Neutrophil (primary cell): ENCODE data around the gene ARHGAP32.
"Not testable (repeated sequence)": the region's sequence is repeated elsewhere in the genome, so short reads cannot be mapped to it uniquely, and the experiment has no call there.

Experiments used
- H3K27ac ChIP-seq: fragments of 200-600 bp; sonication (generic); 2 replicates; pipeline ENCODE4 v1.5.1; 2016; ENCODE audit warnings: mild to moderate bottlenecking, moderate library complexity
- H3K27me3 ChIP-seq: fragments of 200-600 bp; sonication (generic); 2 replicates; pipeline ENCODE4 v1.6.0; 2016; ENCODE audit warnings: mild to moderate bottlenecking
- H3K36me3 ChIP-seq: fragments of 200-600 bp; sonication (generic); 2 replicates; pipeline ENCODE4 v1.5.1; 2017
- H3K4me1 ChIP-seq, 2 experiments: fragments of 200-600 bp in 1 of 2; sonication (generic) in 1 of 2; 1 replicate in 1 of 2; 2 replicates in 1 of 2; pipeline versions ENCODE4 v1.5.1 to v1.6.1; 2013 to 2016; ENCODE audit warnings: low read depth in 1 of 2, low read length in 1 of 2, mild to moderate bottlenecking in 1 of 2, moderate library complexity in 1 of 2; ENCODE audit not compliant: control insufficient read depth in 1 of 2, insufficient read depth in 1 of 2
- H3K4me3 ChIP-seq, 2 experiments: fragments of 200-600 bp in 1 of 2; sonication (generic) in 1 of 2; 1 replicate in 1 of 2; 2 replicates in 1 of 2; pipeline ENCODE4 v1.5.1; 2013 to 2016; ENCODE audit warnings: low read depth in 1 of 2, low read length in 1 of 2, mild to moderate bottlenecking in 1 of 2, moderate library complexity in 1 of 2
- H3K9me3 ChIP-seq: fragments of 200-600 bp; sonication (generic); 2 replicates; pipeline ENCODE4 v1.5.1; 2016
- TF ChIP-seq, protein P1 (sequence below): fragments of 200-600 bp; sonication (generic); IDR thresholded peaks from 2 replicates; pipeline ENCODE4 v1.5.1; 2016; ENCODE audit warnings: antibody characterized with exemption

The ARHGAP32 gene

GRCh38 chr11:129018126-129018525 is 174.0 kb downstream of the ARHGAP32 start:
- Histone ChIP-seq H3K36me3 (no peaks in the 10 kb centered on the region), H3K9me3 (no peaks in the 10 kb centered on the region), H3K4me1 (no peaks in the 10 kb centered on the region), H3K27ac (no peak overlapping the region), H3K27me3 (no peaks in the 10 kb centered on the region), H3K4me3 (no peak overlapping the region)
- TF ChIP-seq, protein P1, sequence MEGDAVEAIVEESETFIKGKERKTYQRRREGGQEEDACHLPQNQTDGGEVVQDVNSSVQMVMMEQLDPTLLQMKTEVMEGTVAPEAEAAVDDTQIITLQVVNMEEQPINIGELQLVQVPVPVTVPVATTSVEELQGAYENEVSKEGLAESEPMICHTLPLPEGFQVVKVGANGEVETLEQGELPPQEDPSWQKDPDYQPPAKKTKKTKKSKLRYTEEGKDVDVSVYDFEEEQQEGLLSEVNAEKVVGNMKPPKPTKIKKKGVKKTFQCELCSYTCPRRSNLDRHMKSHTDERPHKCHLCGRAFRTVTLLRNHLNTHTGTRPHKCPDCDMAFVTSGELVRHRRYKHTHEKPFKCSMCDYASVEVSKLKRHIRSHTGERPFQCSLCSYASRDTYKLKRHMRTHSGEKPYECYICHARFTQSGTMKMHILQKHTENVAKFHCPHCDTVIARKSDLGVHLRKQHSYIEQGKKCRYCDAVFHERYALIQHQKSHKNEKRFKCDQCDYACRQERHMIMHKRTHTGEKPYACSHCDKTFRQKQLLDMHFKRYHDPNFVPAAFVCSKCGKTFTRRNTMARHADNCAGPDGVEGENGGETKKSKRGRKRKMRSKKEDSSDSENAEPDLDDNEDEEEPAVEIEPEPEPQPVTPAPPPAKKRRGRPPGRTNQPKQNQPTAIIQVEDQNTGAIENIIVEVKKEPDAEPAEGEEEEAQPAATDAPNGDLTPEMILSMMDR: no peak

DNA sequence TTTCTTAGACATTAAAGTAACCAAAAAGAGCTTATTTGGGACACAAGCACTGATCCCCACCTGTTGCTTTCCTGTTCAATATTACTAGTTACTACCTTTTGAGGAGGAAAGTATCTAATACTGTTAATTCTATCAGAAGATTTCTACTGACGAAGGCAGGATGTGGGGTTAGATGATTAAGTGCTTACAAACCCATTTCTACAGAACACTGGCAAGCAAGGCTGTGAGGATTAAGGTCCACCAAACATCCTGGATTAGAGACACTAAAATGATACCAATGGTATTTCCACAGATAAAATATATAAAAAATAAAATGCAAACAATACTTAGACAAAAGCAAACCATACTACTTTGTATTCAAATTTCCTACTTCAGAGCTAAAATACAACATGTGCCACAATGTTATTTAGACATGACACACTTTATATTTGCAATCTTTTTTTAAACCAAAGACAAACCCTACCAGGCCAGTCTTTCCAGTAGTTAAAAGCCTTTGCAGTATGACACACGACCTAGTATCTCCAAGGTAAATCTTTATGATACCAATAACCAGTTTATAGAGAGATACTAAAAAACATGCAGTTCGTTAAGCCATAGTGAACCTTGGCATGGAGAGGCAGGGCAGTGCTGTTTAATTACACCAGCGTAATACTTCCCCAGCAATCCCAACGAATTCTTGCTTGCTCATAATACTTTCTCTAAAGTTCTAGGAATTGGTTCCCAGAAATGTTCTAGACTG is 178.2 kb downstream of the ARHGAP32 start:
- Histone ChIP-seq H3K4me3 (no peak overlapping the region), H3K27ac (no peak overlapping the region), H3K4me1 (no peaks in the 10 kb centered on the region), H3K27me3 (no peaks in the 10 kb centered on the region), H3K9me3 (no peaks in the 10 kb centered on the region), H3K36me3 (no peaks in the 10 kb centered on the region)
- TF ChIP-seq, protein P1: no peak

GRCh38 chr11:129012880-129013279 is 179.2 kb downstream of the ARHGAP32 start:
- no peak overlapping the region for H3K27ac ChIP-seq
- H3K27me3 ChIP-seq: no peaks in the 10 kb centered on the region
- H3K4me1 ChIP-seq: no peaks in the 10 kb centered on the region
- TF ChIP-seq, protein P1: no peak
- no peak overlapping the region for H3K4me3 ChIP-seq
- no peaks in the 10 kb centered on the region for H3K9me3 ChIP-seq
- no peaks in the 10 kb centered on the region for H3K36me3 ChIP-seq

DNA sequence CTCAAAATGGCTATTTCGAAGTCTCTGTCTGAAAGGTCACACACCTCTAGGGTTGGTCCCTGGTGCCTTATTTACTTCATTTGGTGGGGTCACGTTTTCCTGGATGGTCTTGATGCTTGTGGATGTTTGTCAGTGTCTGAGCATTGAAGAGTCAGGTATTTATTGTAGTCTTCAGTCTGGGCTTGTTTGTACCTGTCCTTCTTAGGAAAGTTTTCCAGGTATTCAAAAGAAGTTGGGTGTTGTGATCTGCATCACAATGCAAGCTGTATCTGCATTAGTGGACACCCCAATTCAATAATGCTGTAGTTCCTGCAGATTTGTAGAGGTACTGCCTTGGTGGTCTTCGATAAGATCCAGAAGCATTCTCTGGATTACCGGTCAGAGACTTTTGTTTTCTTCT is 186.0 kb downstream of the ARHGAP32 start:
- H3K9me3 ChIP-seq: no peaks in the 10 kb centered on the region
- no peaks in the 10 kb centered on the region for H3K4me1 ChIP-seq
- H3K27ac ChIP-seq: no peak overlapping the region
- no peaks in the 10 kb centered on the region for H3K27me3 ChIP-seq
- H3K36me3 ChIP-seq: no peaks in the 10 kb centered on the region
- TF ChIP-seq, protein P1: no peak
- H3K4me3 ChIP-seq: no peak overlapping the region

GRCh38 chr11:128999165-128999564 is 193.0 kb downstream of the ARHGAP32 start:
- not testable (repeated sequence) for H3K27me3 ChIP-seq, H3K27ac ChIP-seq, H3K9me3 ChIP-seq, H3K4me3 ChIP-seq, H3K36me3 ChIP-seq, H3K4me1 ChIP-seq

- TF ChIP-seq, protein P1: no peak
- Histone ChIP-seq H3K4me3 (no peak overlapping the region), H3K27ac (no peak overlapping the region), H3K27me3 (no peaks in the 10 kb centered on the region), H3K36me3 (no peaks in the 10 kb centered on the region), H3K9me3 (no peaks in the 10 kb centered on the region), H3K4me1 (no peaks in the 10 kb centered on the region)
These were observed 203.7 kb downstream of the ARHGAP32 start for GRCh38 chr11:128988242-128988970.
